Keratinocyte (primary cell): ENCODE measurements around the gene KLRC3.

ENCODE experiments used
- EZH2 ChIP-seq: IDR thresholded peaks from one replicate; pipeline ENCODE4 v1.6.1; 2012; ENCODE audit warnings: inconsistent platforms, mild to moderate bottlenecking, low read length, moderate library complexity
- TF ChIP-seq, protein P1 (sequence below), 3 experiments: IDR thresholded peaks in 1 of 3; conservative IDR thresholded peaks in 1 of 3; optimal IDR thresholded peaks in 1 of 3; 2 replicates in 2 of 3; 3 replicates in 1 of 3; pipeline versions ENCODE3 to v1.5.1; 2011; ENCODE audit warnings: low read length in 3 of 3, mild to moderate bottlenecking in 3 of 3, moderate library complexity in 2 of 3, control low read depth in 1 of 3, inconsistent platforms in 1 of 3; ENCODE audit not compliant: insufficient read depth in 2 of 3; ENCODE audit errors: extremely low read depth in 1 of 3

GRCh38 chr12:10448236-10448635 lies 27.8 kb upstream of the KLRC3 start:
- TF ChIP-seq, protein P1, sequence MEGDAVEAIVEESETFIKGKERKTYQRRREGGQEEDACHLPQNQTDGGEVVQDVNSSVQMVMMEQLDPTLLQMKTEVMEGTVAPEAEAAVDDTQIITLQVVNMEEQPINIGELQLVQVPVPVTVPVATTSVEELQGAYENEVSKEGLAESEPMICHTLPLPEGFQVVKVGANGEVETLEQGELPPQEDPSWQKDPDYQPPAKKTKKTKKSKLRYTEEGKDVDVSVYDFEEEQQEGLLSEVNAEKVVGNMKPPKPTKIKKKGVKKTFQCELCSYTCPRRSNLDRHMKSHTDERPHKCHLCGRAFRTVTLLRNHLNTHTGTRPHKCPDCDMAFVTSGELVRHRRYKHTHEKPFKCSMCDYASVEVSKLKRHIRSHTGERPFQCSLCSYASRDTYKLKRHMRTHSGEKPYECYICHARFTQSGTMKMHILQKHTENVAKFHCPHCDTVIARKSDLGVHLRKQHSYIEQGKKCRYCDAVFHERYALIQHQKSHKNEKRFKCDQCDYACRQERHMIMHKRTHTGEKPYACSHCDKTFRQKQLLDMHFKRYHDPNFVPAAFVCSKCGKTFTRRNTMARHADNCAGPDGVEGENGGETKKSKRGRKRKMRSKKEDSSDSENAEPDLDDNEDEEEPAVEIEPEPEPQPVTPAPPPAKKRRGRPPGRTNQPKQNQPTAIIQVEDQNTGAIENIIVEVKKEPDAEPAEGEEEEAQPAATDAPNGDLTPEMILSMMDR (optimal IDR thresholded peaks at IDR 0.05 in 1 of 3, IDR thresholded peaks at IDR 0.05 in 1 of 3, conservative IDR thresholded peaks at IDR 0.05 in 1 of 3; ENCODE audit: extremely low read depth in 1 of 3, insufficient read depth in 2 of 3, low read length in 3 of 3): no peak
- no peak for TF ChIP-seq EZH2
